GM12878 (cell line): Measurements from ENCODE around the gene EPDR1. TPM values are rescaled to one million over a fixed set of nuclear protein-coding genes. Genes with fewer than 3 reads are reported as not detected.

ENCODE experiments used
- ATAC-seq: fragments of 200-7000 bp; cut with Tn5 transposase; 3 replicates; pipeline ENCODE4 v1.9.1; 2020; ENCODE audit warnings: mild to moderate bottlenecking, moderate library complexity
- BruUV-seq: library from RNA; stranded (reverse); fragments of 400-500 nt; replicated peaks from 2 replicates; lab custom pipeline; 2021; lab: Mats Ljungman, UMichigan
- CTCF ChIA-PET: fragments of 300-600 bp; sonication (Branson Sonifier 250); formaldehyde crosslinking; extraction: SDS; loops from one replicate; lab custom pipeline; 2021; ENCODE audit warnings: inconsistent platforms; lab: Yijun Ruan, JAX
- POLR2A ChIA-PET: fragments of 350-600 bp; formaldehyde crosslinking; extraction: SDS; loops from one replicate; lab custom pipeline; 2021; ENCODE audit warnings: inconsistent platforms; lab: Charles Lee
- RAD21 ChIA-PET: fragments of 300-600 bp; sonication (Branson Sonifier 250); formaldehyde crosslinking; loops from one replicate; lab custom pipeline; 2023; ENCODE audit warnings: antibody characterized with exemption; ENCODE audit not compliant: unreplicated experiment; lab: Charles Lee
- SMC1A ChIA-PET: fragments of 300-600 bp; sonication (Branson Sonifier 250); formaldehyde crosslinking; loops from one replicate; lab custom pipeline; 2023; ENCODE audit not compliant: unreplicated experiment, uncharacterized antibody; lab: Charles Lee
- DNase-seq: peaks from one replicate; pipeline ENCODE4 v3.0.0-alpha.2; 2011; ENCODE audit warnings: low read depth, low spot score
- FAIRE-seq: peaks from 3 replicates; lab custom pipeline; 2011; peaks lifted over from hg19 to GRCh38; lab: Jason Lieb, UNC
- H2AFZ ChIP-seq: 2 replicates; pipeline ENCODE4 v1.6.0; 2011; ENCODE audit warnings: low read depth, low read length, control low read depth; ENCODE audit not compliant: control insufficient read depth
- H3K27ac ChIP-seq: 2 replicates; pipeline ENCODE4 v1.5.1; 2011; ENCODE audit warnings: control low read depth; ENCODE audit not compliant: control insufficient read depth, insufficient read depth
- H3K27me3 ChIP-seq, 2 experiments: replicated peaks in 1 of 2; 2 replicates each; pipeline versions ENCODE4 v1.6.0 to v1.6.1; 2011; ENCODE audit warnings: low read length in 1 of 2; ENCODE audit not compliant: control insufficient read depth in 2 of 2, insufficient read depth in 2 of 2
- H3K36me3 ChIP-seq, 2 experiments: 2 replicates each; pipeline ENCODE4 v1.5.1; 2011; ENCODE audit warnings: low read length in 1 of 2; ENCODE audit not compliant: control insufficient read depth in 2 of 2, insufficient read depth in 2 of 2
- H3K4me1 ChIP-seq: 2 replicates; pipeline ENCODE4 v1.6.1; 2011; ENCODE audit warnings: mild to moderate bottlenecking, low read length, moderate library complexity, mixed read lengths; ENCODE audit not compliant: control insufficient read depth, insufficient read depth
- H3K4me2 ChIP-seq: 2 replicates; pipeline ENCODE4 v1.6.0; 2011; ENCODE audit warnings: control low read depth; ENCODE audit not compliant: control insufficient read depth, insufficient read depth
- H3K4me3 ChIP-seq: fragments of 200-600 bp; sonication (generic); 2 replicates; pipeline ENCODE4 v1.5.1; 2016
- H3K79me2 ChIP-seq: 2 replicates; pipeline ENCODE4 v1.6.0; 2011; ENCODE audit warnings: low read length; ENCODE audit not compliant: control insufficient read depth, insufficient read depth
- H3K9ac ChIP-seq: 2 replicates; pipeline ENCODE4 v1.8.0; 2011; ENCODE audit warnings: low read length, control low read depth, mixed read lengths; ENCODE audit not compliant: control insufficient read depth, insufficient read depth
- H3K9me3 ChIP-seq: replicated peaks from 3 replicates; pipeline ENCODE4 v1.5.1; 2011; ENCODE audit warnings: mild to moderate bottlenecking, low read length; ENCODE audit not compliant: control insufficient read depth, insufficient read depth
- H4K20me1 ChIP-seq: 2 replicates; pipeline ENCODE4 v1.6.0; 2011; ENCODE audit not compliant: control insufficient read depth, insufficient read depth
- ATF7 ChIP-seq: fragments of 450-650 bp; IDR thresholded peaks from 2 replicates; pipeline ENCODE4 v1.6.1; 2016; ENCODE audit warnings: low read depth, mild to moderate bottlenecking
- BACH1 ChIP-seq: fragments of 450-650 bp; IDR thresholded peaks from 2 replicates; pipeline ENCODE4 v1.6.1; 2017; ENCODE audit warnings: mild to moderate bottlenecking, borderline replicate concordance
- BHLHE40 ChIP-seq, 2 experiments: fragments of 450-650 bp in 1 of 2; IDR thresholded peaks; 2 replicates each; pipeline ENCODE4 v1.6.1; 2011 to 2017; ENCODE audit warnings: low read depth in 2 of 2, borderline replicate concordance in 1 of 2, improper control_type of control experiment in 1 of 2, low read length in 1 of 2, mild to moderate bottlenecking in 1 of 2
- CEBPB ChIP-seq, 2 experiments: fragments of 150-350 bp in 1 of 2; IDR thresholded peaks; 2 replicates each; pipeline ENCODE4 v1.6.1; 2012 to 2014; ENCODE audit warnings: low read depth in 2 of 2, low read length in 2 of 2, borderline replicate concordance in 1 of 2, inconsistent platforms in 1 of 2
- CHD2 ChIP-seq: IDR thresholded peaks from 2 replicates; pipeline ENCODE4 v1.6.1; 2011; ENCODE audit warnings: low read depth, low read length, improper control_type of control experiment, borderline replicate concordance
- JUND ChIP-seq: IDR thresholded peaks from 2 replicates; pipeline ENCODE4 v1.6.1; 2012; ENCODE audit warnings: low read depth, mild to moderate bottlenecking, low read length, improper control_type of control experiment, moderate library complexity
- NFXL1 ChIP-seq: fragments of 450-650 bp; IDR thresholded peaks from 2 replicates; pipeline ENCODE4 v1.6.1; 2017; ENCODE audit warnings: antibody characterized with exemption, mild to moderate bottlenecking, borderline replicate concordance
- PBX3 ChIP-seq: IDR thresholded peaks from 2 replicates; pipeline ENCODE4 v1.6.1; 2011; ENCODE audit warnings: mild to moderate bottlenecking, low read depth, low read length, moderate library complexity; ENCODE audit not compliant: insufficient replicate concordance
- POLR2A ChIP-seq: IDR thresholded peaks from 2 replicates; pipeline ENCODE4 v1.6.1; 2011; ENCODE audit warnings: low read depth, mild to moderate bottlenecking, low read length
- RAD51 ChIP-seq: fragments of 450-650 bp; IDR thresholded peaks from 2 replicates; pipeline ENCODE4 v1.6.1; 2016; ENCODE audit warnings: moderate library complexity, mild to moderate bottlenecking, inconsistent platforms
- YBX1 ChIP-seq: fragments of 450-650 bp; IDR thresholded peaks from 2 replicates; pipeline ENCODE4 v1.6.1; 2016; ENCODE audit warnings: antibody characterized with exemption
- ZBTB11 ChIP-seq: fragments of 450-650 bp; formaldehyde crosslinking; IDR thresholded peaks from 2 replicates; pipeline ENCODE4 v1.5.0; 2022; ENCODE audit warnings: mild to moderate bottlenecking, missing genetic modification characterization
- ZNF384 ChIP-seq: IDR thresholded peaks from 2 replicates; pipeline ENCODE4 v1.6.1; 2012; ENCODE audit warnings: low read depth, mild to moderate bottlenecking, low read length, improper control_type of control experiment, borderline replicate concordance
- WGBS: methylation state at CpG from one replicate; pipeline ENCODE4 v1.1.6; 2016; ENCODE audit warnings: low lambda C conversion rate; ENCODE audit not compliant: insufficient replicate concordance, insufficient coverage; ENCODE audit errors: missing lambda C conversion rate; 5-methylcytosine and 5-hydroxymethylcytosine counted together
- in situ Hi-C: fragments of 300-500 bp; cut with MboI; formaldehyde crosslinking; loops from 9 replicates; pipeline ENCODE4 v1.14.3; 2018; ENCODE audit warnings: mixed read lengths
- intact Hi-C: fragments of 100-400 bp; cut with micrococcal nuclease; formaldehyde crosslinking; loops from one replicate; pipeline ENCODE4 v1.14.2; 2022; ENCODE audit not compliant: unreplicated experiment
- polyA plus RNA-seq, 11 experiments: library from polyadenylated mRNA; depleted of rRNA in 4 of 11; unstranded in 6 of 11; stranded (reverse) in 5 of 11; fragments of >200 nt; fragmentation: Nextera tagmentation in 4 of 11; fragmentation: Illumina TruSeq in 1 of 11; extraction: Ambion mirVana in 4 of 11; extraction: Trizol in 1 of 11; gene quantifications; 1 replicate in 1 of 11; 2 replicates in 10 of 11; pipeline versions ENCODE4 v1.2.1 to v1.2.3, GENCODE V29; 2011 to 2016; ENCODE audit warnings: inconsistent platforms in 2 of 11, missing spikeins in 2 of 11, low read depth in 1 of 11
- total RNA-seq, 4 experiments: library from RNA; depleted of rRNA in 3 of 4; stranded (reverse); fragments of >200 nt in 3 of 4; fragmentation: Illumina TruSeq in 1 of 4; extraction: Trizol in 1 of 4; gene quantifications; 2 replicates each; pipeline versions ENCODE4 v1.2.1 to v1.2.3, GENCODE V29; 2013 to 2021

The EPDR1 gene
- total and polyA plus RNA-seq, 10 of the 15 experiments (the other 5 are each of a cell fraction or from before 2014, with no cell fraction given), result 1.2 to 18.8 (median 4.7) TPM

- H3K79me2 ChIP-seq, result no peaks in the 10 kb centered on the region
- no peak overlapping the region for H2AFZ ChIP-seq
- in situ Hi-C loops, result no loop called here
- WGBS, result 0% methylated on average over 1 of the region's 1 CpG
- H3K36me3 ChIP-seq, result no peaks in the 10 kb centered on the region
- FAIRE-seq (no peak), DNase-seq (no peak), ATAC-seq (peak; percentile 63)
- H3K9me3 ChIP-seq, result no peaks in the 10 kb centered on the region
- ChIA-PET POLR2A (no interaction called here), SMC1A (interaction anchor here (0.8 to 2.2 kb wide), 6 partner anchors 11 to 49 kb away, joined by 3 to 10 read pairs (median 6); no protein-coding TSS in a partner anchor), RAD21 (interaction anchor here (0.8 to 1.4 kb wide), 3 partner anchors 28 to 46 kb away, joined by 3 to 5 read pairs (median 4); no protein-coding TSS in a partner anchor), CTCF (interaction anchor here (0.6 to 1.7 kb wide), 8 partner anchors 11 to 1364 kb away, joined by 3 to 10 read pairs (median 4); no protein-coding TSS in a partner anchor)
- TF ChIP-seq POLR2A (no peak), ATF7 (0 out of 2 replicates have a peak, but pooled peaks have one; percentile 22), CEBPB (IDR thresholded peaks at IDR 0.05; ENCODE audit: borderline replicate concordance in 1 of 2, low read depth in 2 of 2, low read length in 2 of 2) (no peak), RAD51 (peak; percentile 47; the same call in 1 of the 2 replicates), YBX1 (no peak), BACH1 (peak; percentile 47; the same call in 1 of the 2 replicates), BHLHE40 (IDR thresholded peaks at IDR 0.05; ENCODE audit: borderline replicate concordance in 1 of 2, low read depth in 2 of 2, low read length in 1 of 2) (0 out of 4 replicates have a peak, but pooled peaks of 1 of the 2 experiments have one; percentile 18)
- H3K4me1 ChIP-seq, result no peaks in the 10 kb centered on the region
- H4K20me1 ChIP-seq, result no peaks in the 10 kb centered on the region
- no peak overlapping the region for H3K9ac ChIP-seq
- intact Hi-C loops, result no loop called here
- BruUV-seq, result no TSS peak
- no peak overlapping the region for H3K4me2 ChIP-seq
- H3K27ac ChIP-seq, result no peak overlapping the region
- no peaks in the 10 kb centered on the region for H3K27me3 ChIP-seq
- H3K4me3 ChIP-seq, result no peak overlapping the region
Observed at GRCh38 chr7:37973915-37974314, 53.5 kb downstream of the EPDR1 start.

GRCh38 chr7:37974711-37975110, 54.3 kb downstream of the EPDR1 start:
- Histone ChIP-seq H3K36me3 (no peaks in the 10 kb centered on the region), H3K9ac (no peak overlapping the region), H3K79me2 (no peaks in the 10 kb centered on the region), H3K27ac (no peak overlapping the region), H2AFZ (no peak overlapping the region), H3K4me2 (no peak overlapping the region), H3K4me1 (no peaks in the 10 kb centered on the region), H3K9me3 (no peaks in the 10 kb centered on the region), H4K20me1 (no peaks in the 10 kb centered on the region), H3K4me3 (no peak overlapping the region), H3K27me3 (no peaks in the 10 kb centered on the region)
- BruUV-seq, result no TSS peak
- no peak for ATAC-seq
- FAIRE-seq, result no peak
- intact Hi-C loops (no loop called here), in situ Hi-C loops (no loop called here)
- no peak for DNase-seq
- ChIA-PET RAD21 (interaction anchor here (1.2 to 1.4 kb wide), 2 partner anchors 28 to 30 kb away, joined by 4 to 5 read pairs; no protein-coding TSS in a partner anchor), SMC1A (interaction anchor here (0.6 to 2.2 kb wide), 9 partner anchors 9 to 59 kb away, joined by 3 to 10 read pairs (median 4); no protein-coding TSS in a partner anchor), CTCF (interaction anchor here (0.9 to 1.7 kb wide), 9 partner anchors 9 to 346 kb away, joined by 3 to 10 read pairs (median 4); no protein-coding TSS in a partner anchor), POLR2A (interaction anchor here (1.1 kb wide), 1 partner anchor 30 kb away, joined by 6 read pairs; no protein-coding TSS in a partner anchor)
- WGBS, result 50% methylated on average over 4 of the region's 4 CpGs
- TF ChIP-seq CHD2, result no peak
- no peak for TF ChIP-seq JUND
- no peak for TF ChIP-seq NFXL1
- no peak for TF ChIP-seq ZBTB11 (CRISPR knock-in tag)
- TF ChIP-seq ZNF384, result no peak
- no peak for TF ChIP-seq PBX3
